HepG2 (cell line): ENCODE measurements around the gene METTL13. TPM values are rescaled to one million over a fixed set of nuclear protein-coding genes. Genes with fewer than 3 reads are reported as not detected.

Experiments
- ATM ChIP-seq: fragments of 450-650 bp; IDR thresholded peaks from 2 replicates; pipeline ENCODE4 v1.7.1; 2017; ENCODE audit warnings: mild to moderate bottlenecking, borderline replicate concordance
- CERS6 ChIP-seq: sonication (generic); formaldehyde crosslinking; IDR thresholded peaks from 2 replicates; pipeline ENCODE4 v1.5.0; 2020; ENCODE audit warnings: missing genetic modification reagents
- CHCHD3 ChIP-seq: sonication (generic); formaldehyde crosslinking; IDR thresholded peaks from 2 replicates; pipeline ENCODE4 v1.8.0; 2022; ENCODE audit warnings: mild to moderate bottlenecking, missing genetic modification reagents, moderate library complexity
- FOXP1 ChIP-seq, 2 experiments: fragments of 450-650 bp in 1 of 2; IDR thresholded peaks; 2 replicates each; pipeline ENCODE4 v1.6.1; 2017 to 2018; ENCODE audit warnings: antibody characterized with exemption in 1 of 2
- HOXA7 ChIP-seq: sonication (generic); formaldehyde crosslinking; IDR thresholded peaks from 2 replicates; pipeline ENCODE4 v1.8.1; 2022; ENCODE audit warnings: mild to moderate bottlenecking, missing genetic modification reagents, moderate library complexity
- MIXL1 ChIP-seq: IDR thresholded peaks from 2 replicates; pipeline ENCODE4 v1.6.1; 2016
- SNRNP70 ChIP-seq: fragments of 200-400 bp; formaldehyde crosslinking; IDR thresholded peaks from 2 replicates; pipeline ENCODE4 v1.6.1; 2017; ENCODE audit warnings: mild to moderate bottlenecking, low read depth, low read length, moderate library complexity
- YY1 ChIP-seq: IDR thresholded peaks from 2 replicates; pipeline ENCODE4 v1.6.1; 2011; ENCODE audit warnings: low read length, low read depth, moderate library complexity, mild to moderate bottlenecking; ENCODE audit not compliant: insufficient read depth, insufficient replicate concordance
- ZBED4 ChIP-seq: sonication (generic); formaldehyde crosslinking; IDR thresholded peaks from 2 replicates; pipeline ENCODE4 v1.4.0; 2020; ENCODE audit warnings: missing genetic modification reagents, borderline replicate concordance
- ZBTB14 ChIP-seq: sonication (generic); formaldehyde crosslinking; IDR thresholded peaks from 2 replicates; pipeline ENCODE4 v1.4.0; 2020; ENCODE audit warnings: missing genetic modification reagents
- ZBTB20 ChIP-seq: sonication (generic); formaldehyde crosslinking; IDR thresholded peaks from 2 replicates; pipeline ENCODE4 v1.8.1; 2023; ENCODE audit warnings: missing genetic modification reagents, low read depth, mild to moderate bottlenecking, borderline replicate concordance
- ZC3H13 ChIP-seq: sonication (generic); formaldehyde crosslinking; IDR thresholded peaks from 2 replicates; pipeline ENCODE4 v1.8.1; 2023; ENCODE audit warnings: mild to moderate bottlenecking, missing genetic modification reagents, moderate library complexity
- ZFP36L2 ChIP-seq: sonication (generic); formaldehyde crosslinking; IDR thresholded peaks from 2 replicates; pipeline ENCODE4 v1.4.0; 2020; ENCODE audit warnings: missing genetic modification reagents
- ZFP37 ChIP-seq: sonication (generic); formaldehyde crosslinking; IDR thresholded peaks from 2 replicates; pipeline ENCODE4 v1.4.0; 2020; ENCODE audit warnings: missing genetic modification reagents, borderline replicate concordance
- ZKSCAN5 ChIP-seq: sonication (generic); formaldehyde crosslinking; IDR thresholded peaks from 2 replicates; pipeline ENCODE4 v1.5.1; 2020; ENCODE audit warnings: mild to moderate bottlenecking, missing genetic modification reagents
- ZNF430 ChIP-seq: sonication (generic); formaldehyde crosslinking; IDR thresholded peaks from 2 replicates; pipeline ENCODE4 v1.9.0; 2021; ENCODE audit warnings: mild to moderate bottlenecking, missing genetic modification reagents
- ZNF503 ChIP-seq: sonication (generic); formaldehyde crosslinking; IDR thresholded peaks from 2 replicates; pipeline ENCODE4 v1.4.0; 2020; ENCODE audit warnings: missing genetic modification reagents
- ZNF550 ChIP-seq: sonication (generic); formaldehyde crosslinking; IDR thresholded peaks from 2 replicates; pipeline ENCODE4 v1.4.0; 2020; ENCODE audit warnings: mild to moderate bottlenecking, missing genetic modification reagents, borderline replicate concordance
- ZNF552 ChIP-seq: sonication (generic); formaldehyde crosslinking; IDR thresholded peaks from 2 replicates; pipeline ENCODE4 v1.9.0; 2022; ENCODE audit warnings: missing genetic modification reagents, mild to moderate bottlenecking, borderline replicate concordance
- ZNF598 ChIP-seq: sonication (generic); formaldehyde crosslinking; IDR thresholded peaks from 2 replicates; pipeline ENCODE4 v1.5.1; 2020; ENCODE audit warnings: mild to moderate bottlenecking, missing genetic modification reagents, borderline replicate concordance
- ZNF614 ChIP-seq: IDR thresholded peaks from 2 replicates; pipeline ENCODE4 v1.6.1; 2018; ENCODE audit warnings: missing biosample characterization, missing genetic modification reagents, inconsistent platforms, borderline replicate concordance
- ZNF674 ChIP-seq: sonication (generic); formaldehyde crosslinking; IDR thresholded peaks from 2 replicates; pipeline ENCODE4 v1.5.0; 2020; ENCODE audit warnings: low read depth, mild to moderate bottlenecking, missing genetic modification reagents
- polyA plus RNA-seq, 8 experiments: library from polyadenylated mRNA; depleted of rRNA in 3 of 8; stranded (reverse) in 7 of 8; unstranded in 1 of 8; fragments of >200 nt; fragmentation: Illumina TruSeq in 4 of 8; extraction: Trizol in 4 of 8; gene quantifications; 2 replicates each; pipeline versions ENCODE4 v1.2.1 to v1.2.3, GENCODE V29; 2011 to 2016; ENCODE audit warnings: low read depth in 4 of 8, missing spikeins in 1 of 8, mixed read lengths in 1 of 8; ENCODE audit not compliant: insufficient read depth in 1 of 8
- total RNA-seq, 5 experiments: library from RNA; depleted of rRNA; stranded (reverse); fragments of >200 nt; fragmentation: Illumina TruSeq; extraction: Trizol; gene quantifications; 2 replicates each; pipeline ENCODE4 v1.2.3, GENCODE V29; 2016; ENCODE audit warnings: low read depth in 1 of 5

Gene METTL13
- total and polyA plus RNA-seq, 2 of the 13 experiments (the other 11 are each of a cell fraction or from before 2014, with no cell fraction given): 18.6 to 22.8 TPM

- no peak for TF ChIP-seq ZBED4 (CRISPR knock-in tag)
- no peak for TF ChIP-seq ZNF503 (CRISPR knock-in tag)
- no peak; the same call in 1 of the 2 replicates for TF ChIP-seq ZNF550 (CRISPR knock-in tag)
- 0 out of 2 replicates have a peak, but pooled peaks have one; percentile 44 for TF ChIP-seq ZBTB20 (CRISPR knock-in tag)
- TF ChIP-seq ZNF614 (CRISPR knock-in tag): peak; percentile 20; the same call in 1 of the 2 replicates
- no peak for TF ChIP-seq ZBTB14 (CRISPR knock-in tag)
- TF ChIP-seq ZKSCAN5 (CRISPR knock-in tag): no peak
- no peak for TF ChIP-seq ZFP36L2 (CRISPR knock-in tag)
- TF ChIP-seq ZC3H13 (CRISPR knock-in tag): peak; percentile 49; the same call in 1 of the 2 replicates
- no peak for TF ChIP-seq HOXA7 (CRISPR knock-in tag)
- no peak for TF ChIP-seq CERS6 (CRISPR knock-in tag)
- TF ChIP-seq ZNF552 (CRISPR knock-in tag): no peak
- TF ChIP-seq YY1: peak; percentile 24
- no peak for TF ChIP-seq CHCHD3 (CRISPR knock-in tag)
- no peak for TF ChIP-seq FOXP1 (IDR thresholded peaks at IDR 0.05)
- no peak for TF ChIP-seq FOXP1 (CRISPR knock-in tag; IDR thresholded peaks at IDR 0.05)
- no peak for TF ChIP-seq MIXL1
- no peak for TF ChIP-seq ZFP37 (CRISPR knock-in tag)
- TF ChIP-seq SNRNP70: no peak
- TF ChIP-seq ATM: no peak
- no peak for TF ChIP-seq ZNF430 (CRISPR knock-in tag)
- no peak for TF ChIP-seq ZNF674 (CRISPR knock-in tag)
- TF ChIP-seq ZNF598 (CRISPR knock-in tag): peak; percentile 68; the same call in 1 of the 2 replicates
Measured at GRCh38 chr1:171781176-171781875, at the start of gene METTL13 (continued).
